Left cardiac atrium (tissue), 4 donors: ENCODE results near the gene ARHGEF25. TPM values are rescaled to one million over a fixed set of nuclear protein-coding genes. Genes with fewer than 3 reads are reported as not detected.
"Not testable (repeated sequence)": the region's sequence is repeated elsewhere in the genome, so short reads cannot be mapped to it uniquely, and the experiment has no call there.

Experiments
- ATAC-seq, 2 donors: fragments of 200-7000 bp; cut with Tn5 transposase; one replicate each; pipeline ENCODE4 v1.9.1; 2020; ENCODE audit warnings: mild to moderate bottlenecking in 2 of 2, moderate library complexity in 2 of 2
- DNase-seq: peaks from one replicate; pipeline ENCODE4 v3.0.0-alpha.2; 2020
- intact Hi-C, 2 donors: fragments of 100-400 bp; cut with DNase I; formaldehyde crosslinking; loops; one replicate each; pipeline versions ENCODE4 v1.14.1 to v1.15.1; 2022 to 2023
- total RNA-seq, 2 donors: library from RNA; stranded (reverse); fragmentation: NEBNext Ultra II Directional; extraction: Animal tissue kit (Norgen Biotek cat#: 25700); gene quantifications; one replicate each; pipeline ENCODE4 v1.2.1, GENCODE V29; 2021
- donor health status: DM: no; HTN: yes; CAD: no.
- donor health status: DM: no; HTN: yes; CAD: no; lungs with severe emphysema.
- donor health status: DM: yes; HTN: yes; CAD: no.
- donor health status: Dilated cardiomyopathy.

Gene ARHGEF25
- total RNA-seq, 2 donors from 2014 or later: 13.7 to 17.3 TPM

GRCh38 chr12:57583008-57583831 is 28.0 kb upstream of the ARHGEF25 start:
- ATAC-seq (peak; percentile 95 to 96), DNase-seq (peak; percentile 48)
- intact Hi-C loops: loop anchor here (2.0 kb wide), 2 partner anchors 38 to 40 kb away; no protein-coding TSS in a partner anchor

- DNase-seq (no peak), ATAC-seq (no peak)
Measured at GRCh38 chr12:57584050-57584449, 27.2 kb upstream of the ARHGEF25 start.

DNA sequence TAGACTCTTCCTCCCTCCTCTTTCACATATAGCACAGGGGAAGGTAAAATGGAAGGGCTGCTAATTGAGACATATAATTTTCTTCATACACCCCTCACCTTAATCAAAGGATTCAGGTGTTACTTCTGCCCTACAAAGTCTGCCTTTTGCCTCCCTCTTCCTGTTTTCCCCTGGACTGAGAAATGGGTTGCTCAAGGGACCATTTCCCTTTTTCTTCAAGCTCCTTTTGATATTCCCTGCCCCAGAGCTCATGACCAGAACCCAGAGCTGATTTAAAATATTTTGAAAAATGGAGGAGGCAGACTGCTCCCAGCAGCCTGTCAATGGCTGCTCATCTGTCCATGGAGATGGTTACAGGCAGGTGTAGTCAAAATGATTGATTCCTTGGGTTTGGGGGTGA is 26.5 kb upstream of the ARHGEF25 start:
- intact Hi-C loops: no loop called here
- no peak for DNase-seq
- ATAC-seq: no peak

More at GRCh38 chr12:57584050-57584449, 27.2 kb upstream of the ARHGEF25 start:
- intact Hi-C loops: no loop called here

GRCh38 chr12:57585156-57585555 is 26.1 kb upstream of the ARHGEF25 start:
- intact Hi-C loops: no loop called here
- DNase-seq (no peak), ATAC-seq (no peak)

DNA sequence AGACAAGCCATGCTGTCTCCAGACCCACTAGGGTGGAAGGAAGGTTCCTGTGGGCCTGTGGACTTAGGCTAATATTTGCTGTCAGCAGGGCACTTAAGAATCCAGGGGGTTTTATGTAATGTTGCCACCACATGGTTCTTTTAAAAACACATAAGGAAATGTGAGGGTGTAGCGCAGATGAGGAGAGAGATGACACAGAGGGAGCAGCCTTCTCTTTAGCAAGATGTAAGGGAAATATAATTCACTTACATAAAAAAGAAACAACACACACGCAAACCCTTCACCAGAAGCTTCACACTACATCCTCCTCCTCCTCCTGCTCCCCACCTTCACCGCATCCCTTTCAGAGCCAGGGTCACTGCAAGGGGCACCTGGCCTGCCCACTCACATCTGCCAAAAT is 25.1 kb upstream of the ARHGEF25 start:
- intact Hi-C loops: no loop called here
- no peak for DNase-seq
- ATAC-seq: no peak

- no peak for DNase-seq
- intact Hi-C loops: no loop called here
- no peak for ATAC-seq
Measured at GRCh38 chr12:57586832-57587429, 24.3 kb upstream of the ARHGEF25 start.

DNA sequence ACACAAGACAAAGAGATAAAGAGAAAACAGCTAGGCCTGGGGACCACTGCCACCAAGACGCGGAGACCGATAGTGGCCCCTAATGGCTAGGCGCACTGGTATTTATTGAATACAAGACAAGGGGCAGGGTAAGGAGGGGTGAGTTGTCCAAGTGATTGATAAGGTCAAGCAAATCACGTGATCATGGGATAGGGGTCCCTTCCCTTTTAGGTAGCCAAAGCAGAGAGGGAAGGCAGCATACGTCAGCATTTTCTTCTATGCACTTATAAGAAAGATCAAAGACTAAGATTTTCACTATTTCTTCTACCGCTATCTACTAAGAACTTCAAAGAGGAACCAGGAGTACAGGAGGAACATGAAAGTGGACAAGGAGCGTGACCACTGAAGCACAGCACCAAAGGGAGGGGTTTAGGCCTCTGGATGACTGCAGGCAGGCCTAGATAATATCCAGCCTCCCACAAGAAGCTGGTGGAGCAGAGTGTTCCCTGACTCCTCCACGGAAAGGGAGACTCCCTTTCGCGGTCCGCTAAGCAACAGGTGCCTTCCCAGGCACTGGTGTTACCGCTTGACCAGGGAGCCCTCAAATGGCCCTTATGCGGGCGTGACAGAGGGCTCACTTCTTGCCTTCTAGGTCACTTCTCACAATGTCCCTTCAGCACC is 22.2 kb upstream of the ARHGEF25 start:
- intact Hi-C loops, DNase-seq, ATAC-seq: not testable (repeated sequence)

DNA sequence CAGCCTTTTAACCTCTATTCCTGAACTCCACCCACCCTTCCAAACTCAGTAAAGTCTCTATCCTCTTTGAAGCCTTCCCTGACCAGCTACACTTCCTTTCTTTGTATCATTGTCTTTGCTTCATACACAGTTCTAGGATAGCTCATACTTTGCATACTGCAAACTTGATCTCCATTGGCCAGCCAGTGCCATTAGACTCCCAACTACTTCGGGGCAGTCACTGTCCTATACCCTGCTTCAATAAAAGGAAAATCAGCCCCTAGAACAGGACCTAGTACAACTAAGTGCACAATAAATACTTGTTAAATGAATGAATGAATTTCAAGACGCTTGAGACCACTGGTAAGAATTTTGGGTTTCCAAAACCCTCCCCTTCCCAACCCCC is 20.8 kb upstream of the ARHGEF25 start:
- intact Hi-C loops: no loop called here
- ATAC-seq (no peak), DNase-seq (no peak)

GRCh38 chr12:57590864-57591781 is 20.1 kb upstream of the ARHGEF25 start, which contains the start of gene PIP4K2C:
TSS of gene PIP4K2C (plus strand) at chr12:57591192. CDS start at chr12:57591290, 98 bp downstream.
- ATAC-seq (peak; percentile 98 to 99), DNase-seq (peak; percentile 77)
- intact Hi-C loops: no loop called here

DNA sequence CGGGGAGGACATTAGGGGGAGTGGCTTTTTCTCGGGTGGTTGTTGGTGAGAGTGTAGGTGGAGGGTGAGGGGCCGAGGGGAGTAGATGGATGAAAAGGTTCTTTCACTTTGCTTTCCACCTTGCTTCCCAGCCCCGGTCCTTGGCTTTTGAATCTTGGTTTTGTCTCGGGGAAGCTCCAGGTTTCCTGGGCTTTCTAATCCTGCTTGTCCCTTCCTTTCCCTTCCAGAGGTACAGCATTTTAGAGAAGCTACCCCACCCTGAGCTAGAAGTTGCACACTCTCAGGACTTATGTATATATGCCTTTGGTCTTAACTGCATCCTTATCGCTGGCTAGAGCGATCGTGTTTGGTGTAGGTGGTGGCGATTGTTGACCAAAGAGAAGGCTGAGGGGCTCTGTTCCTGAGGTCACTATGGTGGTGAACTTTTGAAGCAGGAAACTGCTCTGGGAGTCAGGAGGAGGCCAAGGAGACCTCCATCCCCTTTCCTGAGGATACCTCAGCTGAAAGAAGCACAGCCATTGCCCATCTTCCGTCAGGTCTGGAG is 19.4 kb upstream of the ARHGEF25 start:
- no peak for DNase-seq
- intact Hi-C loops: no loop called here
- ATAC-seq: no peak

DNA sequence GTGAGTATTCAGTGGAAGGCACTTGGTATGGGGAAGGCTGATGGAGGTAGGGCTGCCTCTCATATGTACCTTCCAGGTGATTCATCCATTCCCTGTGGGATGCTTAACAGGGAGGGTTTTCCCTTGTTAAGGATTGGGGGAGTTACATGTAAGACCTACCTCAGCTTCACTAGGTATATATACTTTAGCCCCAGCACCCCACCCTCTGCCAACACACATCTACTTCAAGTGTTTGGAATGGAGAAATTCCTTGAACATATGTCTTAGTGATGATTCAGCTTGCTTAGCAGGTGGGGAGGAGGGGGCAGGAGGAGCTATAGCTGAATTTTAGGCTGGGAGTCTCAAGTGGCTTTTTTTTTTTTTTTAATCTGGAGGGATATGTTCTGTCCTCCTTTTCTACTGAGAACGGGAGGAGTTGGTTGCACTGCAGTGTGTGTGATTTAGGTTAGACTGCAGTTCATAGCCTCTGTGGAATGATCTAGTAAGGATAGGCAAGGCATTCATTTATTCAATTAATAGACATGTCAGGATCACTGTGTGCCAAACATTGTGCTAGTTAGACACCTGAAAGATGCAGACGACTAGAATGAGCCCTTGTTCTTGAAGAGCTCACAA is 18.6 kb upstream of the ARHGEF25 start:
- intact Hi-C loops: no loop called here
- DNase-seq (no peak), ATAC-seq (no peak)

DNA sequence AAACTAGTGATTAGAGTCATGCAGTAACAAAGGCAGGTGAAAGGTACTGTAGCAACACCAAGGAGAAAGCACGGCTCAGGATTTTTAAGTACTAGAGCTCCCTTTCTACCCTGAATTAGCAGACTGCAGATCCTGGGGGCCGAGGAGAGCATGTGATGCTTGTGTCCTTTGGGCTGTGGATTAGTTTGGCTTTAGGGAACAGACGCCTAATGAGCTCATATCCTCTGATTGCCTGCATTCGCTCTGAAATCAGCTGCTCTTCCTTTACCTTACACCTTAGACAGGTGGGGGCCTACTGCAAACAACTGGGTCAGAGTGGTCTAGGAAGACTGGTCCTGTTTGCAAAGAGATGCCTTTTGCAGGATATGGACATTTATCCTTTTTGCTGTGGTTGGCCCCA is 18.0 kb upstream of the ARHGEF25 start:
- ATAC-seq: no peak
- no peak for DNase-seq
- intact Hi-C loops: no loop called here

DNA sequence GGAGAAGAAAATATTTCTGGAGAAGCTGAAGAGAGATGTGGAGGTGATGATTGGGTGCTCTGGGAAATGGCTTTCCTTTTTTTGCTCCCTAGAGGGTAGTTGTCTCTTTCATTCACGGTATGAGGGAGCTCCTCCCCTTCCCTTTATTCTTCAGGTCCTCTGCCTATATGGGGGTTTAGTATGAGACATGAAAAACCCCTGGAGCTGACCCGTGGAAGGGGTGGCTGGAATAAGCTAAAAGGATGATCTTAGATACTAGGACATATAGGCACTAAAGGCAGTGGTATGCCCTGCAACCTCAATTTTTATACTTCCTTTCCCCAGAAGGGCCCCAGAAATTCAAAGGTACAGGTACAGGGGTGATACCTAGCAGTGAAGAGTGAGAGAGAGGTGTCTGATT is 10.8 kb upstream of the ARHGEF25 start:
- ATAC-seq: no peak
- intact Hi-C loops: no loop called here
- no peak for DNase-seq

DNA sequence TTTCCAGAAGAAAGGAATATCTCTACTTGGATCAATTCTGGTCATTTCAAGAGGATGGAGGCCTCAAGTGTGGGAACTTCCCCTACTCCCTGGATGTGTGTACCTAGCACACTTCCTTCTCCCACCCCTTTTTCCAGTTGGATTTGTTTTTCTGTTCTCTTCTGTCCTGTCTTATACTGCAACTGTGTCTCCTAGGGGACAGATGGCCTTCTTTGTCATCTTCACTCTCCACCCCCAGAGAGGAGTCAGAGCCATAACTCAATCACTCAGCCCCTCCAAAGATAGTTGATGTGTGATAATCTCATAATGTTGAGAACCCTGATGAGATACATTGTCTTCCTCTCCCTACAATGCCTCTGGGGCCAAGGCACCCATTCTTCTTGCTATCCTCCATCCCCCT is 8.7 kb upstream of the ARHGEF25 start:
- DNase-seq (no peak), ATAC-seq (no peak)
- intact Hi-C loops: no loop called here

DNA sequence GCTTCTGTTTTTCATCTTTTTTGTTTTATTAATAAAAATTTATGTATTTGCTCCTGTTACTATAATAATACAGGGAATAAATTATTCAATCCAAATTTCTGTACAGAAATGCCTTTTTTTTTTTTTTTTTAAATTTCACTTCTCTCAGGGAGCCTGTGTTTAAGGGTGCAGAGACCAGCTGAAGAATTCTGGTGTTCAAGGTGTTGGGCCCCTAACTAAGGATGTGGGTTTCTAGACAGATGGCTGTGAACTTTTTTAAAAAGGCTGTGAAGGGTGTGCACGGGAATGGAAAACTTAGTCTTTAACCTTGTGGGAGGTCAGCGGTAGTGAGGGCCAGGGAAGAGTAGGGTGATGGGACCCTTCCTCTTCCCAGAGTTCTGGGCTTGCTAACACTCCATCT is 7.9 kb upstream of the ARHGEF25 start:
- intact Hi-C loops: no loop called here
- no peak for ATAC-seq
- no peak for DNase-seq

DNA sequence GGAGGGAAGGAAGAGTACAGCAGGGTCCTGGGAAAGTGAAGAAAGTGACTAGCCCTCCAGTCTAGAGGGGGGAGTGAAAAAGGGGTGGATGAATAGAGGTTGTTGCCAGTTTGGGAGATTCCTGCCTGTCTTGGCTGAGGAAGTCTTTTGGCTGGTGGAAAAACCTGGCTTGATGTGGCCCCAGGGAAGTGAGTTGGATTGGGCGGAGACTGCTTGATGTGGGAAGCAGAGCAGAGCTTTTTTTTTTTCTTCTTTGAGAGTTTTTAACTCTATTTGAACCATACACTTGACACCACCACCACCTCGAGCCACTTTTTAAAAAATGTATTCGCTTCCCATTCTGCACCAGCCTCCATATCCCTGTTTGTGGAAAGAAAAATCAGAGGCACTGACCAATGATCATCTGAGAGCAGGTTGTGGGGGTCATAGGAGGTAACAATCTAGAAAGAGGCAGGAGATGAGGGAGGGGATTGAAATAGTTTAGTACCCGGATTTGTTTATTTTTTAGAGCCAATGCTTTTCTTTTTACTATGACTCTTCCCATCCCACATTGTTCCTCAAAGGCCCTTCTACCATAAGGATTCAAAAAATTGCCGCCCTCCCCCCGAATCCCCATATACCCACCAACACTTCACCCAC is 7.3 kb upstream of the ARHGEF25 start:
- peak; percentile 60 for DNase-seq
- ATAC-seq: peak; percentile 77 to 84
- intact Hi-C loops: no loop called here

GRCh38 chr12:57604454-57604991 is 6.7 kb upstream of the ARHGEF25 start, which contains the start of gene DTX3:
TSS of gene DTX3 (plus strand) at chr12:57604824. CDS start at chr12:57606518, 1,694 bp downstream.
- DNase-seq (peak; percentile 64), ATAC-seq (peak; percentile 68 to 70)
- intact Hi-C loops: no loop called here
